GM21786 (cell line): Measurements from ENCODE around the gene AACS.

Experiments
- ATAC-seq: cut with Tn5 transposase; IDR thresholded peaks from one replicate; pipeline ENCODE4 v1.9.1; 2021; ENCODE audit not compliant: unreplicated experiment

Gene AACS

GRCh38 chr12:125148316-125148715, 83.1 kb downstream of the AACS start:
- no peak for ATAC-seq

- peak; percentile 95 for ATAC-seq
These were observed 84.2 kb downstream of the AACS start for GRCh38 chr12:125149160-125150108.

GRCh38 chr12:125151284-125151683, 86.0 kb downstream of the AACS start:
- ATAC-seq: no peak

- ATAC-seq: no peak
These were observed 87.2 kb downstream of the AACS start for GRCh38 chr12:125152463-125152862.

GRCh38 chr12:125155366-125155765, 90.1 kb downstream of the AACS start:
- no peak for ATAC-seq

- no peak for ATAC-seq
These were observed 91.9 kb downstream of the AACS start for GRCh38 chr12:125157177-125157576.

- ATAC-seq: no peak
These were observed 94.5 kb downstream of the AACS start for GRCh38 chr12:125159702-125160101.

- ATAC-seq: no peak
These were observed 95.2 kb downstream of the AACS start for GRCh38 chr12:125160281-125160955.

- no peak for ATAC-seq
These were observed 96.4 kb downstream of the AACS start for GRCh38 chr12:125161712-125162022.

GRCh38 chr12:125162489-125163028, 97.3 kb downstream of the AACS start:
- ATAC-seq: no peak

GRCh38 chr12:125163148-125163547, 97.9 kb downstream of the AACS start:
- no peak for ATAC-seq

- no peak for ATAC-seq
These were observed 99.3 kb downstream of the AACS start for GRCh38 chr12:125164541-125164940.

- no peak for ATAC-seq
These were observed 100.8 kb downstream of the AACS start for GRCh38 chr12:125166041-125166440.

- ATAC-seq: no peak
These were observed 102.4 kb downstream of the AACS start for GRCh38 chr12:125167658-125168057.

- no peak for ATAC-seq
These were observed 104.2 kb downstream of the AACS start for GRCh38 chr12:125169451-125169850.

GRCh38 chr12:125169870-125170269, 104.6 kb downstream of the AACS start:
- no peak for ATAC-seq

GRCh38 chr12:125171267-125171666, 106.0 kb downstream of the AACS start:
- no peak for ATAC-seq

- no peak for ATAC-seq
These were observed 107.1 kb downstream of the AACS start for GRCh38 chr12:125172231-125172850.

GRCh38 chr12:125175576-125175975, 110.3 kb downstream of the AACS start:
- ATAC-seq: no peak

GRCh38 chr12:125178222-125178621, 113.0 kb downstream of the AACS start:
- no peak for ATAC-seq

- ATAC-seq: no peak
These were observed 114.9 kb downstream of the AACS start for GRCh38 chr12:125180144-125180543.

- ATAC-seq: no peak
These were observed 115.9 kb downstream of the AACS start for GRCh38 chr12:125181107-125181506.
